ENCODE measurements around the gene FAM193A. TPM values are rescaled to one million over a fixed set of nuclear protein-coding genes. Genes with fewer than 3 reads are reported as not detected.
"Not testable (repeated sequence)": the region's sequence is repeated elsewhere in the genome, so short reads cannot be mapped to it uniquely, and the experiment has no call there.

FAM193A gene
- total RNA-seq, 1 donor from 2014 or later: 15.2 TPM

DNA sequence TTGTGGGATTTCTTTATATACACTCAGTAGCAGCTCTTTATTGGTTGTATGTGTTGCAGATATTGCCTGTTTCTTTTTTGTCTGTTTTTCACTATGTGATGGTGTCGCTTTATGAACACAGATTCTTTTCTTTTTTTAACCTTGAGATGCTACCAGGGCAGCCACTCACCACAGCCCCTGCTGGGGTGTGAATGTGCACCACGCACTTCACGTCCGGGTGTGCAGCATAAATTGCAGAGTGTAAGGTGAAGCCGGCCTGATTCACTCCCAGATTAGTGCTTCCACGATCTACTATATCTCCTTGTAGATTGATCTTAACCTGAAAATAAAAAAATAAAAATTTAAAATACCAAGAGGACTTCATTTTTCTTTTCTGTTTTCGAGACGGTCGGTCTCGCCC lies 71.4 kb downstream of the FAM193A start:
- DNase-seq (ENCODE audit: low read depth): no peak

GRCh38 chr4:2608291-2608690 lies 71.8 kb downstream of the FAM193A start:
- no peak for DNase-seq (ENCODE audit: low read depth)

GRCh38 chr4:2615821-2616220 lies 79.4 kb downstream of the FAM193A start:
- no peak for DNase-seq (ENCODE audit: low read depth)

- DNase-seq (ENCODE audit: low read depth): no peak
Measured at GRCh38 chr4:2617955-2618354, 81.5 kb downstream of the FAM193A start.

GRCh38 chr4:2618729-2619128 lies 82.3 kb downstream of the FAM193A start:
- not testable (repeated sequence) for DNase-seq (ENCODE audit: low read depth)

DNA sequence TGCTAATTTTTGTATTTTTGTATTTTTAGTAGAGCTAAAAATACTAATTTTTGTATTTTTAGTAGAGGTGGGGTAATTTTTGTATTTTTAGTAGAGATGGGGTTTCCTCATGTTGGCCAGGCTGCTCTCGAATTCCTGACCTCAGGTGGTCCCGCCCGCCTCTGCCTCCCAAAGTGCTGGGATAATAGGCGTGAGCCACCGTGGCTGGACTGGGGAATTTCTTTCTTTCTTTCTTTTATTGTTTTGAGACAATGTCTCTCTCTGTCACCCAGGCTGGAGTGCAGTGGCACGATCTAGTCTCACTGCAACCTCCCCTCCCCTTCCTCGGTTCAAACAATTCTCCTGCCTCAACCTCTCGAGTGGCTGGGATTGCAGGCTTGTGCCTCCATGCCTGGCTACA lies 83.0 kb downstream of the FAM193A start:
- no peak for DNase-seq (ENCODE audit: low read depth)

DNA sequence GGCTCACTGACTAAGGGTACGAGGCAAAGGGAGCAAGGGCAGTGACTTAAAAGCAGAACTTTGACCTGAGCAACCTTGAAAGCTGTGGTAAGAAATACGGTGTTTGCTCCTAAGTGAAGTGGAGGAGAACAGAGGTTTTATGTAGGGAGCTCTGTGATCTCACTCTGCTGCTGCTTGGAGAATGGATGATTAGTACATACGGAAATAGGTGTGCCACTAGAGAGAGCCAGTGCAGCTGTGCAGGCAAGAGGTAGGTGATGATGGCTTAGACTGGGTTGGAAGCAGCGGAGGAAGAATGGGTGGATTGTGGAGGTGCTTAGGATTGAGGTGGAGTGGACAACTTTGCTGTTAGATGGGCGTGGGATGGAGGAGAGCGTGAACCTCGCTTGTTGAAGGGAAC lies 85.0 kb downstream of the FAM193A start:
- DNase-seq (ENCODE audit: low read depth): no peak

DNA sequence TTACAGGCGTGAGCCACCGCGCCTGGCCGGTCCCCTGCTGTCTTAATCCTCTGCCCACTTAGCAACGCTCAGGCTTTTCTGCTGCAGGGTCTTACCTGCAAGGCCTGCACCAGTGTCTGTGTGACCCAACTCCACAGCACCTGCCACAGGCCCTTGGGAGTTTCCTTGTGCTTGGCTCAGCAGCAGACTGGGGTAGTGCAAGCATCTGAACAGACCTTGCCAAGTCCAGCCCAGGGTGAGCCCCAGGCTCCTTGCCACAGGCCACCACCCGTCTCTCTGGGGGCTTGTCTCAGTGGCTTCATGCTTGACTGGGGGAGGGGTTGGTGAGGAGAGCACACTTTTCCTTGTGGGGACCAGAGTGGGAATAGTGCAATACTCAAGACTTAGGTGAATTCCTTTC lies 87.0 kb downstream of the FAM193A start:
- DNase-seq (ENCODE audit: low read depth): no peak

GRCh38 chr4:2624782-2625530 lies 88.5 kb downstream of the FAM193A start:
- no peak for DNase-seq (ENCODE audit: low read depth)

DNA sequence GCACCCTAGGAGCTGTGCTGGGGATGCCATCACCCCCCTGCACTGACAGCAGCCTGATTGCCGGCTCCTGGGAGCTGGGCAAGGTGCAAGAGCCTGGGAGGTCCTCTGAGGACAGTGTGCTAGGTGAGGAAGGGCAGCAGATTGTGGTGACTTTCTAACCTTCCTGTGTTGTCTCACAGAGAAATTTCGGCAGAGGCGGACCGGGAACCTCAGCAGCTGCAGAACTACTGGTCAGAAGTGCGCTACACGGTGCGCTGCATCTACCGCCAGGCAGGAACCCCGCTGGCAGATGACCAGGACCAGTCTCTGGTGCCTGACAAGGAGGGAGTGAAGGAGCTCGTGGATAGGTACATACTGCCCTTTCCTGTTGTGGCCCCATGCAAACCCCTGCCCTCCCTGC lies 89.8 kb downstream of the FAM193A start:
- no peak for DNase-seq (ENCODE audit: low read depth)

DNA sequence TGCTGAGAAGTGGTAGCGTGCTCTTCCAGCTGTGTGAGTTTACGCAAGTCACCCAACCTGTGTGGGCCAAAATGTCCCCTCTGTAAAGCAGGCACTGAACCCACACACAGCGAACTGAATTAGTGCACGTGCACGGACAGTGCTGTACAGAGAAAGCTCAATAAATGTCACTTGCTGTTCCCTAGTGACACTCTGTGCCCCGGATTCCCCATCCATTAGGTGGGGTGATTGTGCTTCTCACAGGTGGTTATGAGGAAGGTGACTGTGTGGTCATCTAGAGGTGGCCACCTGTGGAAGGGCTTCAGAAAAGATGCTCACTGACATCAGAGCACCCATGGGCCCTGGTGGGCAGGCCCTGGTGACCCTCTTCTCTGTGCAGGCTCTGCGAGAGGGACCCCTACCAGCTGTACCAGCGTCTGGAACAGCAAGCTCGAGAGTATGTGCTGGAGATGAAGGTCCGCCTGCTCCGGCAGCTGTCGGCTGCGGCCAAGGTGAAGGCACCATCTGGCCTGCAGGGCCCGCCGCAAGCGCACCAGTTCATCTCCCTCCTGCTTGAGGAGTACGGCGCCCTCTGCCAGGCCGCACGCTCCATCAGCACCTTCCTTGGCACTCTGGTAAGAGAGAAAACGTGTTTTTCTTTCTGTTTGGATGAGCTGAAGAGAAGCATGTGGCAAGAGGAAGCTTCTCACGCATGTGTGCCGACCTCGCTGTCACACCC lies 94.3 kb downstream of the FAM193A start:
- DNase-seq (ENCODE audit: low read depth): no peak

- peak; percentile 33 for DNase-seq (ENCODE audit: low read depth)
Measured at GRCh38 chr4:2634014-2634413, 97.6 kb downstream of the FAM193A start.

- no peak for DNase-seq (ENCODE audit: low read depth)
Measured at GRCh38 chr4:2636331-2636730, 99.9 kb downstream of the FAM193A start.

DNA sequence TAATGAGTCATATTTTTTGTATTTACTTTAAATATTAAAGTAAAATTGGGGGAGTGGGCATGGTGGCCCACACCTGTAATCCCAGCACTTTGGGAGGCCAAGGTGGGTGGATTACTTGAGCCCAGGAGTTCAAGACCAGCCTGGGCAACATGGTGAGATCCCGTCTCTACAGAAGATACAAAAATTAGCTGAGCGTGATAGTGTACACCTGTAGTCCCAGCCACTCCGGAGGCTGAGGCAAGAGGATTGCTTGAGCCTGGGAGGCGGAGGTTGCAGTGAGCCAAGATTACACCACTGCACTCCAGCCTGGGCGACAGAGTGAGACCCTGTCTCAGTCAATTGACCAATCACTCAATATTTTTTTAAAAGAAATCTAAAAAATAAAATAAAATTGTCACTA lies 100.5 kb downstream of the FAM193A start:
- not testable (repeated sequence) for DNase-seq (ENCODE audit: low read depth)

GRCh38 chr4:2637956-2638552 lies 101.6 kb downstream of the FAM193A start:
- DNase-seq (ENCODE audit: low read depth): no peak

DNA sequence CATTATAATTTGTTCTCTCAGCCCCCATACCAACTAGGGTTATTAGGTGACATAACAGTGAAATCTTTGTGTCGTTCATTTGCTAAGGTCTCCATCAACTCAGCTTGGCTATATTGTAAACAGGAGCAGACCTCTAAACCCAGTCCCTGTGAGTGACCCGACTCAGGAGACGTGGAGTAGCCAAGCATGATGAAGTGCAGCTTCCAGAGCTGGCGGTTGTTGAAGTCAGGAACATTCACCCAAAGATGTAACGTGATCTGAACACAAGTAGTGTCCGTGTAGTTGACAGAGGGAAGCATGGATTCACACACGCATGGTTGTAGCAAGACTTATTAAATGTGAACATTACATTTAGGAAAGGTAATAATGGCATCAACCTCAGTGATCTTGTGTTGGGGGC lies 102.3 kb downstream of the FAM193A start:
- no peak for DNase-seq (ENCODE audit: low read depth)

- no peak for DNase-seq (ENCODE audit: low read depth)
Measured at GRCh38 chr4:2642968-2643367, 106.5 kb downstream of the FAM193A start.

DNA sequence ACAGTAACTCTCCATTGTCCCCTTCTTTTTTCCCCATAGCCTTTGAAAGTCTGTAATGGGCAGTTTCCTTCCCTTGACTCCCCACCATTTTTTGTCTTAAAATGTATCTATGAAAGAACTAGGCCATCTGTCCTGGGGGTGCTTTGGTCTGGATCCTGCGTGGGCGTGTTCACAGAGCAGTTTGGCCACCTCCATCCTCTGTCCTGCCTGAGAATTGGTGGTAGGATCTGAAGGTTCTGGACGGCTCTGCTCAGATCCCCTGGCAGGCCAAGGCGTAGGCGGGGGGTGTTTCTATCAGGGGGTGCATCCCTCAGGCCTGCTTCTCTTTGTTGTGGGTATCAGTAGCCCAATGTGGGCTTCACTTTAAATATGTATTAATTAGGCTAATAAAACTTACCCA lies 107.1 kb downstream of the FAM193A start:
- DNase-seq (ENCODE audit: low read depth): no peak

GRCh38 chr4:2646396-2647149 lies 110.1 kb downstream of the FAM193A start:
- no peak for DNase-seq (ENCODE audit: low read depth)

DNA sequence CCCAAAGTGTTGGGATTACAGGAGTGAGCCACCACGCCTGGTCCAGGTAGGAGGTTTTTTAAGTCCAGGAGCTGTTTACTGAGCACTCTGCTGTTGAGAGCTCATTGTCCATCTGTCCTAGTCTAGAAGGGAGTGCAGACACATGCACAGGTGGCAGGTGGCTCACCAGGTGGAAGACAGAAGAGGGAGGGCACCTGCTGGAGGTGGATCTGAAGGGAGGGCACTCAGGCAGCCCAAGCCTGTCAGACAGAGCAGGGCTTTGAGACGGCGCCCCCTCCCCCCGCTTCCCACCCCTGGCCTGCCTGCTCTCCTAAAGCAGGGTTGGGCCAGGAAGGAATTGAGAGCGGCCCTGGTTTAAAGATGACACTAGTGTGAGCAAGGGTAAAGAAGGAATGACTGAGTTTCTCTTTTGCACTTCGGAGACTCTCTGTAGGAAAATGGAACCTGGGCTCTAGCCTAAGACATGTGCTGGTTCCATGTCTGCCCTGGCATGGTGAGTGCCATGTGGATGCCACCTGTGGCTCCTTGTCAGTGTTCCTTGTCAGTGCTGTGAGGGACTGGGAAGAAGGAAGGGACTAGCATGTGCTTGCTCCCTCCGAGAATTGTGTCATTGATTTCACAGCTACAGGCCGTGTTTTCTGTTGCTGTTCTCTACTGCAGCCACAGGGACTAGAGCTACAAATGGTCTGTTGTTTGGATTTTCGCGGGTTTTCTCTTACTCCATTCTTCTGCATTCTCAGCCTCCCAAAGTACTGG lies 111.1 kb downstream of the FAM193A start:
- DNase-seq (ENCODE audit: low read depth): peak; percentile 56
